Stimulated activated CD4-positive, alpha-beta T cell treated with anti-CD3 and anti-CD28 coated beads, Interleukin-1b, Interleukin-23, amount 100 ng/mL, for 24 hours (primary cell): ENCODE results near the gene RANGRF.
"Not testable (repeated sequence)": the region's sequence is repeated elsewhere in the genome, so short reads cannot be mapped to it uniquely, and the experiment has no call there.

Experiments
- DNase-seq, 4 experiments: peaks; one replicate each; pipeline ENCODE4 v3.0.0-alpha.2; 2020; ENCODE audit warnings: low read depth in 4 of 4, low spot score in 1 of 4

RANGRF gene

GRCh38 chr17:8288336-8289102, at the start of gene RANGRF:
Gene RANGRF (plus strand): TSS chr17:8288670. CDS start chr17:8288789, 119 bp downstream.
- peak; percentile 67 to 87 (median 73) for DNase-seq

GRCh38 chr17:8243827-8244226, 44.6 kb upstream of the RANGRF start:
- DNase-seq, result no peak

GRCh38 chr17:8244768-8245167, 43.7 kb upstream of the RANGRF start:
- no peak for DNase-seq

- DNase-seq, result peak; percentile 96 to 99 (median 96)
Measured at GRCh38 chr17:8248751-8249607, 39.5 kb upstream of the RANGRF start, which contains the start of gene PFAS. Gene PFAS (plus strand): TSS chr17:8249289. CDS start chr17:8253938, 4,649 bp downstream.

GRCh38 chr17:8249621-8250500, 38.6 kb upstream of the RANGRF start:
- no peak for DNase-seq

- not testable (repeated sequence) for DNase-seq
Measured at GRCh38 chr17:8251411-8251810, 37.1 kb upstream of the RANGRF start.

- DNase-seq, result no peak
Measured at GRCh38 chr17:8253801-8254200, 34.7 kb upstream of the RANGRF start.

- no peak for DNase-seq
Measured at GRCh38 chr17:8254881-8255280, 33.6 kb upstream of the RANGRF start.

GRCh38 chr17:8255499-8255898, 33.0 kb upstream of the RANGRF start:
- DNase-seq, result no peak

- no peak for DNase-seq
Measured at GRCh38 chr17:8256291-8256690, 32.2 kb upstream of the RANGRF start.

- DNase-seq, result no peak
Measured at GRCh38 chr17:8256691-8257090, 31.8 kb upstream of the RANGRF start.

- DNase-seq, result no peak
Measured at GRCh38 chr17:8257801-8258200, 30.7 kb upstream of the RANGRF start.

- DNase-seq, result no peak
Measured at GRCh38 chr17:8264320-8264719, 24.1 kb upstream of the RANGRF start.

- DNase-seq, result no peak
Measured at GRCh38 chr17:8264836-8265542, 23.5 kb upstream of the RANGRF start.

GRCh38 chr17:8266648-8267479, 21.6 kb upstream of the RANGRF start:
- no peak for DNase-seq

GRCh38 chr17:8267480-8268147, 20.9 kb upstream of the RANGRF start:
- DNase-seq, result no peak

GRCh38 chr17:8268550-8269298, 19.7 kb upstream of the RANGRF start:
- no peak for DNase-seq

- DNase-seq, result no peak
Measured at GRCh38 chr17:8272421-8272820, 16.0 kb upstream of the RANGRF start.
